A549 (cell line): ENCODE results near the gene ARAP1.

ENCODE experiments used
- CEBPB ChIP-seq, 2 experiments: fragments of >200 bp in 1 of 2; sonication (Bioruptor Twin) in 1 of 2; formaldehyde crosslinking in 1 of 2; IDR thresholded peaks; 2 replicates each; pipeline ENCODE4 v1.6.1; 2012 to 2016
- CTCF ChIP-seq: fragments of >200 bp; sonication (Bioruptor Twin); formaldehyde crosslinking; IDR thresholded peaks from 3 replicates; pipeline ENCODE4 v1.5.1; 2016
- FOSL2 ChIP-seq, 2 experiments: fragments of 450-650 bp in 1 of 2; fragments of >200 bp in 1 of 2; sonication (Bioruptor Twin) in 1 of 2; formaldehyde crosslinking; IDR thresholded peaks; 2 replicates each; pipeline versions ENCODE4 v1.5.0 to v1.6.1; 2016 to 2020; ENCODE audit warnings: mild to moderate bottlenecking in 1 of 2, moderate library complexity in 1 of 2
- HMGXB4 ChIP-seq: fragments of 250-450 bp; sonication (Bioruptor Pico); IDR thresholded peaks from 2 replicates; pipeline ENCODE4 v1.5.0; 2021; ENCODE audit warnings: mild to moderate bottlenecking, moderate library complexity, borderline replicate concordance
- MAX ChIP-seq: IDR thresholded peaks from 2 replicates; pipeline ENCODE4 v1.6.1; 2012
- POLR2A ChIP-seq: IDR thresholded peaks from 2 replicates; pipeline ENCODE4 v1.6.1; 2012; ENCODE audit warnings: mild to moderate bottlenecking, low read length
- TP53 ChIP-seq: fragments of 250-450 bp; sonication (Bioruptor Pico); IDR thresholded peaks from 2 replicates; pipeline ENCODE4 v1.5.0; 2021; ENCODE audit warnings: mild to moderate bottlenecking, moderate library complexity

- TF ChIP-seq CTCF (no peak), CEBPB (IDR thresholded peaks at IDR 0.05) (no peak), MAX (no peak), FOSL2 (IDR thresholded peaks at IDR 0.05) (no peak), FOSL2 (CRISPR knock-in tag; IDR thresholded peaks at IDR 0.05) (no peak), TP53 (no peak), HMGXB4 (CRISPR knock-in tag) (no peak), POLR2A (no peak)
These were observed 2.1 kb downstream of the ARAP1 start for GRCh38 chr11:72750086-72750485.
